Measurements from ENCODE around the gene TMEM272.
A peak's percentile ranks its signal among the peaks of the same experiment; 100 is the strongest.

GRCh38 chr13:51844862-51845573 lies at the start of gene TMEM272:
- TF ChIP-seq EZH2 (IDR thresholded peaks at IDR 0.05; ENCODE audit: borderline replicate concordance, low read depth, low read length, severe bottlenecking) (no peak), JUN (IDR thresholded peaks at IDR 0.05; ENCODE audit: borderline replicate concordance, insufficient read depth, insufficient read length, low read depth) (no peak), POLR2A (IDR thresholded peaks at IDR 0.05; ENCODE audit: low read depth, low read length) (no peak), MAX (IDR thresholded peaks at IDR 0.05; ENCODE audit: insufficient read depth, insufficient read length) (no peak), POLR2AphosphoS5 (IDR thresholded peaks at IDR 0.05; ENCODE audit: insufficient read depth, low read depth, low read length) (no peak), GATA2 (IDR thresholded peaks at IDR 0.05; ENCODE audit: insufficient read depth, insufficient read length, low read depth, low read length) (no peak), FOS (IDR thresholded peaks at IDR 0.05; ENCODE audit: borderline replicate concordance, insufficient read depth, low read length) (no peak)
- TF ChIP-seq, protein P1, sequence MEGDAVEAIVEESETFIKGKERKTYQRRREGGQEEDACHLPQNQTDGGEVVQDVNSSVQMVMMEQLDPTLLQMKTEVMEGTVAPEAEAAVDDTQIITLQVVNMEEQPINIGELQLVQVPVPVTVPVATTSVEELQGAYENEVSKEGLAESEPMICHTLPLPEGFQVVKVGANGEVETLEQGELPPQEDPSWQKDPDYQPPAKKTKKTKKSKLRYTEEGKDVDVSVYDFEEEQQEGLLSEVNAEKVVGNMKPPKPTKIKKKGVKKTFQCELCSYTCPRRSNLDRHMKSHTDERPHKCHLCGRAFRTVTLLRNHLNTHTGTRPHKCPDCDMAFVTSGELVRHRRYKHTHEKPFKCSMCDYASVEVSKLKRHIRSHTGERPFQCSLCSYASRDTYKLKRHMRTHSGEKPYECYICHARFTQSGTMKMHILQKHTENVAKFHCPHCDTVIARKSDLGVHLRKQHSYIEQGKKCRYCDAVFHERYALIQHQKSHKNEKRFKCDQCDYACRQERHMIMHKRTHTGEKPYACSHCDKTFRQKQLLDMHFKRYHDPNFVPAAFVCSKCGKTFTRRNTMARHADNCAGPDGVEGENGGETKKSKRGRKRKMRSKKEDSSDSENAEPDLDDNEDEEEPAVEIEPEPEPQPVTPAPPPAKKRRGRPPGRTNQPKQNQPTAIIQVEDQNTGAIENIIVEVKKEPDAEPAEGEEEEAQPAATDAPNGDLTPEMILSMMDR (IDR thresholded peaks at IDR 0.05; ENCODE audit: extremely low read depth in 1 of 2, insufficient read depth in 1 of 2, low read depth in 1 of 2, low read length in 2 of 2) = peak; percentile 93 to 97

Measured in endothelial cell of umbilical vein (primary cell).